ENCODE data around the gene AUNIP.

AUNIP gene

GRCh38 chr1:25888426-25888987 is 29.2 kb upstream of the AUNIP start:
- no peak for DNase-seq

GRCh38 chr1:25885602-25886001 is 26.3 kb upstream of the AUNIP start:
- no peak for DNase-seq

GRCh38 chr1:25881266-25881665 is 22.0 kb upstream of the AUNIP start:
- DNase-seq: no peak

- DNase-seq: no peak
Measured at GRCh38 chr1:25880518-25880917, 21.3 kb upstream of the AUNIP start.

- DNase-seq: no peak
Measured at GRCh38 chr1:25879675-25880074, 20.4 kb upstream of the AUNIP start.

- no peak for DNase-seq
Measured at GRCh38 chr1:25878690-25879089, 19.4 kb upstream of the AUNIP start.

- no peak for DNase-seq
Measured at GRCh38 chr1:25877155-25877554, 17.9 kb upstream of the AUNIP start.

- no peak for DNase-seq
Measured at GRCh38 chr1:25876693-25877077, 17.4 kb upstream of the AUNIP start.

- no peak for DNase-seq
Measured at GRCh38 chr1:25875856-25876692, 16.8 kb upstream of the AUNIP start.

GRCh38 chr1:25875154-25875855 is 16.0 kb upstream of the AUNIP start, which contains the start of gene PAQR7:
Gene PAQR7 (minus strand): TSS chr1:25875708. CDS start chr1:25863839, 11,869 bp downstream.
- DNase-seq: peak; percentile 84

GRCh38 chr1:25874635-25875153 is 15.4 kb upstream of the AUNIP start:
- DNase-seq: no peak

- no peak for DNase-seq
Measured at GRCh38 chr1:25874209-25874608, 15.0 kb upstream of the AUNIP start.

- DNase-seq: no peak
Measured at GRCh38 chr1:25873120-25873519, 13.9 kb upstream of the AUNIP start.

GRCh38 chr1:25872713-25873112 is 13.5 kb upstream of the AUNIP start:
- DNase-seq: no peak

GRCh38 chr1:25871704-25872494 is 12.6 kb upstream of the AUNIP start:
- no peak for DNase-seq

GRCh38 chr1:25871086-25871703 is 11.9 kb upstream of the AUNIP start:
- DNase-seq: no peak

GRCh38 chr1:25870614-25871013 is 11.4 kb upstream of the AUNIP start:
- DNase-seq: no peak

- no peak for DNase-seq
Measured at GRCh38 chr1:25869909-25870606, 10.8 kb upstream of the AUNIP start.

- DNase-seq: no peak
Measured at GRCh38 chr1:25867210-25867991, 8.1 kb upstream of the AUNIP start.

GRCh38 chr1:25866288-25866687 is 7.0 kb upstream of the AUNIP start:
- DNase-seq: no peak

- no peak for DNase-seq
Measured at GRCh38 chr1:25864434-25864833, 5.2 kb upstream of the AUNIP start.

All from right forelimb (tissue), 1 donor.